K562 (cell line): ENCODE results near the gene PRR14L. TPM values are rescaled to one million over a fixed set of nuclear protein-coding genes. Genes with fewer than 3 reads are reported as not detected.

Experiments
- CXXC5 ChIP-seq: fragments of 250-450 bp; sonication (Bioruptor Pico); IDR thresholded peaks from 2 replicates; pipeline ENCODE4 v1.8.0; 2022; ENCODE audit warnings: inconsistent platforms, mild to moderate bottlenecking, moderate library complexity
- ELF2 ChIP-seq: fragments of 250-450 bp; sonication (Bioruptor Pico); IDR thresholded peaks from 2 replicates; pipeline ENCODE4 v1.5.0; 2021; ENCODE audit warnings: mild to moderate bottlenecking
- ESRRA ChIP-seq: fragments of 450-650 bp; IDR thresholded peaks from 2 replicates; pipeline ENCODE4 v1.6.1; 2014; ENCODE audit warnings: low read depth, mild to moderate bottlenecking, moderate library complexity, borderline replicate concordance
- ETS1 ChIP-seq: conservative IDR thresholded peaks from 2 replicates; pipeline ENCODE4 v1.6.1; 2011; ENCODE audit warnings: low read depth, mild to moderate bottlenecking, low read length; ENCODE audit not compliant: control insufficient read depth
- FOXM1 ChIP-seq, 2 experiments: fragments of 450-650 bp in 1 of 2; sonication (generic) in 1 of 2; formaldehyde crosslinking in 1 of 2; IDR thresholded peaks; 2 replicates each; pipeline versions ENCODE4 v1.6.1 to v1.9.0; 2017 to 2022; ENCODE audit warnings: low read depth in 2 of 2, mild to moderate bottlenecking in 2 of 2, missing genetic modification reagents in 1 of 2, moderate library complexity in 1 of 2
- GATAD2A ChIP-seq: fragments of 450-650 bp; IDR thresholded peaks from 2 replicates; pipeline ENCODE4 v1.6.1; 2017
- HMG20A ChIP-seq: fragments of 450-650 bp; formaldehyde crosslinking; conservative IDR thresholded peaks from 2 replicates; pipeline ENCODE4 v1.4.0; 2020; ENCODE audit warnings: mild to moderate bottlenecking, mixed read lengths
- ILF3 ChIP-seq: fragments of 450-650 bp; IDR thresholded peaks from 2 replicates; pipeline ENCODE4 v1.6.1; 2018; ENCODE audit warnings: antibody characterized with exemption, mild to moderate bottlenecking, moderate library complexity, borderline replicate concordance
- NFIC ChIP-seq: fragments of 450-650 bp; IDR thresholded peaks from 2 replicates; pipeline ENCODE4 v1.6.1; 2017; ENCODE audit warnings: mild to moderate bottlenecking, inconsistent platforms
- PCBP1 ChIP-seq: fragments of 200-400 bp; formaldehyde crosslinking; IDR thresholded peaks from 2 replicates; pipeline ENCODE4 v1.6.1; 2018; ENCODE audit warnings: mild to moderate bottlenecking, low read depth, low read length; ENCODE audit not compliant: poor library complexity, severe bottlenecking
- PML ChIP-seq: IDR thresholded peaks from 2 replicates; pipeline ENCODE4 v1.6.1; 2012; ENCODE audit warnings: low read length, inconsistent platforms
- POLR2B ChIP-seq: fragments of 450-650 bp; IDR thresholded peaks from 2 replicates; pipeline ENCODE4 v1.6.1; 2018; ENCODE audit warnings: low read depth; ENCODE audit not compliant: partially characterized antibody
- RB1 ChIP-seq: fragments of 450-650 bp; IDR thresholded peaks from 2 replicates; pipeline ENCODE4 v1.6.1; 2017; ENCODE audit warnings: low read depth, mild to moderate bottlenecking
- RBFOX2 ChIP-seq: fragments of 200-400 bp; formaldehyde crosslinking; IDR thresholded peaks from 2 replicates; pipeline ENCODE4 v1.6.1; 2017; ENCODE audit warnings: low read depth, mild to moderate bottlenecking, low read length, moderate library complexity
- SNAPC5 ChIP-seq: fragments of 250-450 bp; sonication (Bioruptor Pico); IDR thresholded peaks from 2 replicates; pipeline ENCODE4 v1.8.0; 2021; ENCODE audit warnings: moderate library complexity, mild to moderate bottlenecking, inconsistent platforms
- TAF1 ChIP-seq: IDR thresholded peaks from 2 replicates; pipeline ENCODE4 v1.6.1; 2011; ENCODE audit warnings: mild to moderate bottlenecking, low read length, moderate library complexity; ENCODE audit not compliant: insufficient read depth, control insufficient read depth, severe bottlenecking; ENCODE audit errors: extremely low read depth
- YY1 ChIP-seq, 3 experiments: IDR thresholded peaks; 2 replicates each; pipeline ENCODE4 v1.6.1; 2011; ENCODE audit warnings: low read length in 2 of 3, mild to moderate bottlenecking in 2 of 3, moderate library complexity in 2 of 3, borderline replicate concordance in 1 of 3, control low read depth in 1 of 3, low read depth in 1 of 3; ENCODE audit not compliant: insufficient read depth in 3 of 3, insufficient replicate concordance in 2 of 3, control insufficient read depth in 1 of 3, insufficient read length in 1 of 3; ENCODE audit errors: extremely low read depth in 1 of 3
- ZBTB49 ChIP-seq: sonication (generic); formaldehyde crosslinking; IDR thresholded peaks from 2 replicates; pipeline ENCODE4 v1.8.0; 2022; ENCODE audit warnings: missing genetic modification reagents, mild to moderate bottlenecking, borderline replicate concordance
- ZBTB7A ChIP-seq: IDR thresholded peaks from 2 replicates; pipeline ENCODE4 v1.6.1; 2011; ENCODE audit warnings: low read depth, mild to moderate bottlenecking, low read length, moderate library complexity, borderline replicate concordance; ENCODE audit not compliant: control insufficient read depth
- ZNF778 ChIP-seq: fragments of 450-650 bp; formaldehyde crosslinking; IDR thresholded peaks from 2 replicates; pipeline ENCODE4 v1.4.0; 2020; ENCODE audit warnings: mild to moderate bottlenecking, moderate library complexity
- polyA plus RNA-seq, 8 experiments: library from polyadenylated mRNA; depleted of rRNA in 4 of 8; stranded (reverse) in 5 of 8; unstranded in 3 of 8; fragments of >200 nt; fragmentation: Nextera tagmentation in 2 of 8; fragmentation: Illumina TruSeq in 1 of 8; extraction: Ambion mirVana in 2 of 8; extraction: Trizol in 1 of 8; gene quantifications; 2 replicates each; pipeline versions ENCODE4 v1.2.1 to v1.2.3, GENCODE V29; 2011 to 2014; ENCODE audit warnings: inconsistent platforms in 1 of 8, missing spikeins in 1 of 8
- total RNA-seq, 7 experiments: library from RNA; depleted of rRNA in 6 of 7; stranded (reverse); fragments of >200 nt in 6 of 7; fragmentation: Illumina TruSeq in 2 of 7; extraction: Trizol in 2 of 7; gene quantifications; 2 replicates each; pipeline versions ENCODE4 v1.2.1 to v1.2.3, GENCODE V29; 2011 to 2021; ENCODE audit warnings: low replicate concordance in 1 of 7
- TF ChIP-seq, protein P1 (sequence below): fragments of 200-800 bp; sonication (Bioruptor generic); IDR thresholded peaks from 2 replicates; pipeline ENCODE4 v1.6.1; 2017; ENCODE audit warnings: missing genetic modification characterization, missing compliant biosample characterization

The PRR14L gene
- total and polyA plus RNA-seq, 9 of the 15 experiments (the other 6 are each of a cell fraction or from before 2014, with no cell fraction given) = 2.8 to 36.3 (median 12.3) TPM

- TF ChIP-seq ZNF778 (CRISPR knock-in tag) (no peak), HMG20A (no peak), ELF2 (peak; percentile 92), YY1 (IDR thresholded peaks at IDR 0.05; ENCODE audit: borderline replicate concordance in 1 of 3, control insufficient read depth in 1 of 3, extremely low read depth in 1 of 3, insufficient read depth in 3 of 3, insufficient read length in 1 of 3, insufficient replicate concordance in 2 of 3, low read depth in 1 of 3, low read length in 2 of 3) (peak in 2 of 3 experiments; percentile 39 to 68), PCBP1 (peak; percentile 53), ETS1 (0 out of 2 replicates have a peak, but pooled peaks have one; percentile 15), PML (peak; percentile 42; the same call in 1 of the 2 replicates), FOXM1 (IDR thresholded peaks at IDR 0.05; ENCODE audit: low read depth) (peak; percentile 60), FOXM1 (CRISPR knock-in tag; IDR thresholded peaks at IDR 0.05; ENCODE audit: low read depth) (no peak), CXXC5 (CRISPR knock-in tag) (peak; percentile 65), RB1 (peak; percentile 70), NFIC (0 out of 2 replicates have a peak, but pooled peaks have one; percentile 8), ZBTB49 (CRISPR knock-in tag) (0 out of 2 replicates have a peak, but pooled peaks have one; percentile 68), POLR2B (peak; percentile 76), ILF3 (no peak), ZBTB7A (peak; percentile 82), GATAD2A (0 out of 2 replicates have a peak, but pooled peaks have one; percentile 5), SNAPC5 (CRISPR knock-in tag) (no peak), RBFOX2 (peak; percentile 98), ESRRA (peak; percentile 57; the same call in 1 of the 2 replicates), TAF1 (peak; percentile 85)
- TF ChIP-seq, protein P1, sequence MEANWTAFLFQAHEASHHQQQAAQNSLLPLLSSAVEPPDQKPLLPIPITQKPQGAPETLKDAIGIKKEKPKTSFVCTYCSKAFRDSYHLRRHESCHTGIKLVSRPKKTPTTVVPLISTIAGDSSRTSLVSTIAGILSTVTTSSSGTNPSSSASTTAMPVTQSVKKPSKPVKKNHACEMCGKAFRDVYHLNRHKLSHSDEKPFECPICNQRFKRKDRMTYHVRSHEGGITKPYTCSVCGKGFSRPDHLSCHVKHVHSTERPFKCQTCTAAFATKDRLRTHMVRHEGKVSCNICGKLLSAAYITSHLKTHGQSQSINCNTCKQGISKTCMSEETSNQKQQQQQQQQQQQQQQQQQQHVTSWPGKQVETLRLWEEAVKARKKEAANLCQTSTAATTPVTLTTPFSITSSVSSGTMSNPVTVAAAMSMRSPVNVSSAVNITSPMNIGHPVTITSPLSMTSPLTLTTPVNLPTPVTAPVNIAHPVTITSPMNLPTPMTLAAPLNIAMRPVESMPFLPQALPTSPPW (CRISPR knock-in tag) = peak; percentile 89
These were observed at the start of gene PRR14L (continued) for GRCh38 chr22:31749636-31750364.
